AG09319 (cell line): ENCODE data around the gene AS3MT.
A peak's percentile ranks its signal among the peaks of the same experiment; 100 is the strongest.

Experiments
- DNase-seq: peaks from one replicate; pipeline ENCODE4 v3.0.0-alpha.2; 2010; ENCODE audit warnings: low read depth; ENCODE audit errors: extremely low read depth
- CTCF ChIP-seq: IDR thresholded peaks from 2 replicates; pipeline ENCODE4 v1.5.1; 2011; ENCODE audit warnings: low read depth, mild to moderate bottlenecking, inconsistent platforms, low read length, moderate library complexity

Gene AS3MT

GRCh38 chr10:102917962-102918816, 48.9 kb downstream of the AS3MT start, which contains the start of gene CNNM2:
Gene CNNM2 (plus strand): TSS chr10:102918294. CDS start chr10:102918481, 187 bp downstream.
- TF ChIP-seq CTCF = no peak
- DNase-seq = peak; percentile 99

DNA sequence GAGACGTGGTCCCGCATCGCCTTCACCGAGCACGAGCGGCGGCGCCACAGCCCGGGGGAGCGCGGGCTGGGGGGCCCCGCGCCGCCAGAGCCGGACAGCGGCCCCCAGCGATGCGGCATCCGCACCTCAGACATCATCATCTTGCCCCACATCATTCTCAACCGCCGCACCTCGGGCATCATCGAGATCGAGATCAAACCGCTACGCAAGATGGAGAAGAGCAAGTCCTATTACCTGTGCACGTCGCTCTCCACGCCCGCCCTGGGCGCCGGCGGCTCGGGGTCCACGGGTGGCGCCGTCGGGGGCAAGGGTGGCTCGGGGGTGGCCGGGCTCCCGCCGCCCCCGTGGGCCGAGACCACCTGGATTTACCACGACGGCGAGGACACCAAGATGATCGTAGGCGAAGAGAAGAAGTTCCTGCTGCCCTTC, 49.6 kb downstream of the AS3MT start:
- no peak for TF ChIP-seq CTCF
- no peak for DNase-seq

DNA sequence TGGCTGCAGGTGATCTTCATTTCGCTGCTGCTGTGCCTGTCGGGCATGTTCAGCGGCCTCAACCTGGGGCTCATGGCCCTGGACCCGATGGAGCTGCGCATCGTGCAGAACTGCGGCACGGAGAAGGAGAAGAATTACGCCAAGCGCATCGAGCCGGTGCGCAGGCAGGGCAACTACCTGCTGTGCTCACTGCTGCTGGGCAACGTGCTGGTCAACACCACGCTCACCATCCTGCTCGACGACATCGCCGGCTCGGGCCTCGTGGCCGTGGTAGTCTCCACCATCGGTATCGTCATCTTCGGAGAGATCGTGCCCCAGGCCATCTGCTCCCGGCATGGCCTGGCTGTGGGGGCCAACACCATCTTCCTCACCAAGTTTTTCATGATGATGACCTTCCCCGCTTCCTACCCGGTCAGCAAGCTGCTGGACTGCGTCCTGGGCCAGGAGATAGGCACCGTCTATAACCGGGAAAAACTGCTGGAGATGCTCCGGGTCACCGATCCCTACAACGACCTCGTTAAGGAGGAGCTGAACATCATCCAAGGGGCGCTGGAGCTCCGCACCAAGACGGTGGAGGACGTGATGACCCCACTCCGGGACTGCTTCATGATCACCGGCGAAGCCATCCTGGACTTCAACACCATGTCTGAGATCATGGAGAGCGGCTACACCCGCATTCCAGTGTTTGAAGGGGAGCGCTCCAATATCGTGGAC, 50.1 kb downstream of the AS3MT start:
- TF ChIP-seq CTCF = no peak
- DNase-seq = no peak

- no peak for DNase-seq
- no peak for TF ChIP-seq CTCF
These were observed 50.9 kb downstream of the AS3MT start for GRCh38 chr10:102919992-102920739.

GRCh38 chr10:102923601-102924000, 54.3 kb downstream of the AS3MT start:
- no peak for DNase-seq
- no peak for TF ChIP-seq CTCF

DNA sequence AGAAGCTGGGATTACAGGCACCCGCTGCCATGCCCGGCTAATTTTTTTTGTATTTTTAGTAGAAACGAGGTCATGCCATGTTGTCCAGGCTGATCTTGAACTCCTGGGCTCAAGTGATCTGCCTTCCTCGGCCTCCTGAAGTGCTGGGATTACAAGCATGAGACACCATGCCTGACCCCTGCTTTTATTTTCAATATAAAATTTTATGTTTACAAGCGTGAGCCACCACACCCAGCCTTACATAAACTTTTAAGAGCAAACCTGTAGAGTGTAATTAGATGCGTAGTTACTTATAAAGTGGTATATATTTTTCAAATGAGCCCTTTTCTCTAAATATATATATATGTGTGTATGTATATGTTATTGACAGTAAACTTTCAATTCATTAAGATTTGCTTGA, 57.6 kb downstream of the AS3MT start:
- no peak for TF ChIP-seq CTCF
- no peak for DNase-seq
